IMR-90 (cell line): ENCODE data around the gene ASTN2.

ENCODE experiments used
- BHLHE40 ChIP-seq: fragments of 150-350 bp; IDR thresholded peaks from 2 replicates; pipeline ENCODE4 v1.6.1; 2016; ENCODE audit warnings: mild to moderate bottlenecking, low read depth, low read length
- CEBPB ChIP-seq: IDR thresholded peaks from 2 replicates; pipeline ENCODE4 v1.6.1; 2012; ENCODE audit warnings: low read depth, low read length, improper control_type of control experiment
- CHD1 ChIP-seq: IDR thresholded peaks from 2 replicates; pipeline ENCODE4 v1.6.1; 2012; ENCODE audit warnings: low read depth, low read length, improper control_type of control experiment
- MAFK ChIP-seq: IDR thresholded peaks from 2 replicates; pipeline ENCODE4 v1.6.1; 2012; ENCODE audit warnings: low read depth, low read length, improper control_type of control experiment
- MAZ ChIP-seq: IDR thresholded peaks from 2 replicates; pipeline ENCODE4 v1.6.1; 2012; ENCODE audit warnings: low read depth, mild to moderate bottlenecking, low read length, improper control_type of control experiment, moderate library complexity, borderline replicate concordance
- MXI1 ChIP-seq: IDR thresholded peaks from 2 replicates; pipeline ENCODE4 v1.6.1; 2012; ENCODE audit warnings: low read depth, mild to moderate bottlenecking, low read length, moderate library complexity, borderline replicate concordance
- NFE2L2 ChIP-seq: fragments of 150-350 bp; IDR thresholded peaks from 2 replicates; pipeline ENCODE4 v1.6.1; 2016; ENCODE audit warnings: low read depth, mild to moderate bottlenecking, low read length
- POLR2A ChIP-seq: IDR thresholded peaks from 2 replicates; pipeline ENCODE4 v1.6.1; 2012; ENCODE audit warnings: mild to moderate bottlenecking, low read depth, low read length
- RAD21 ChIP-seq: IDR thresholded peaks from 2 replicates; pipeline ENCODE4 v1.6.1; 2012; ENCODE audit warnings: low read length, improper control_type of control experiment
- RCOR1 ChIP-seq: IDR thresholded peaks from 2 replicates; pipeline ENCODE4 v1.6.1; 2012; ENCODE audit warnings: mild to moderate bottlenecking, low read length, improper control_type of control experiment; ENCODE audit not compliant: insufficient replicate concordance
- SMC3 ChIP-seq: fragments of 150-350 bp; IDR thresholded peaks from 2 replicates; pipeline ENCODE4 v1.6.1; 2016; ENCODE audit warnings: low read depth, mild to moderate bottlenecking, antibody characterized with exemption, low read length, moderate library complexity
- TF ChIP-seq, protein P1 (sequence below): conservative IDR thresholded peaks from 2 replicates; pipeline ENCODE4 v1.5.1; 2012; ENCODE audit warnings: mild to moderate bottlenecking, low read depth, low read length, improper control_type of control experiment
- TF ChIP-seq, protein P2 (sequence below): fragments of 150-350 bp; IDR thresholded peaks from 2 replicates; pipeline ENCODE4 v1.6.1; 2017; ENCODE audit warnings: mild to moderate bottlenecking, antibody characterized with exemption, low read length, low read depth

DNA sequence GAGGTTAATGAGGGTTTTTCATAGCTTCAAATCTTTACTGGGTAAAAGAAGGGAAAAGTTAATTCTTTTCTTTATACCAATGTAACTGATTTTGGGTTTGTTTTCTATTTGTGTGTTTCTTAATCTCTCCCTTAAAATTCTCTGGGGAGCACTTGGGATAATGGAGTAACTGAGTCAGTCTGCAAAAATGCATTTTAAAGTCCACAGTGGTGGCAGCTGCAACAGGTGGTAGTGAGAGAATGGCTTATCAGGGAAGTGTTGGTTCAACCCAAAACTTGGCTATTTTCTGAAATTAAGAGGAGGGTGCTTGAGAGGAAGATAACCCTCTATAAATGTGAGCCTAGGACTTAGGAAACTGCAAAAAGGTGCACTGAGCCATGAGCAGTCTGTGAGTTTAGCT, 39.9 kb upstream of the ASTN2 start:
- no peak for TF ChIP-seq MAZ
- no peak for TF ChIP-seq POLR2A
- TF ChIP-seq, protein P1, sequence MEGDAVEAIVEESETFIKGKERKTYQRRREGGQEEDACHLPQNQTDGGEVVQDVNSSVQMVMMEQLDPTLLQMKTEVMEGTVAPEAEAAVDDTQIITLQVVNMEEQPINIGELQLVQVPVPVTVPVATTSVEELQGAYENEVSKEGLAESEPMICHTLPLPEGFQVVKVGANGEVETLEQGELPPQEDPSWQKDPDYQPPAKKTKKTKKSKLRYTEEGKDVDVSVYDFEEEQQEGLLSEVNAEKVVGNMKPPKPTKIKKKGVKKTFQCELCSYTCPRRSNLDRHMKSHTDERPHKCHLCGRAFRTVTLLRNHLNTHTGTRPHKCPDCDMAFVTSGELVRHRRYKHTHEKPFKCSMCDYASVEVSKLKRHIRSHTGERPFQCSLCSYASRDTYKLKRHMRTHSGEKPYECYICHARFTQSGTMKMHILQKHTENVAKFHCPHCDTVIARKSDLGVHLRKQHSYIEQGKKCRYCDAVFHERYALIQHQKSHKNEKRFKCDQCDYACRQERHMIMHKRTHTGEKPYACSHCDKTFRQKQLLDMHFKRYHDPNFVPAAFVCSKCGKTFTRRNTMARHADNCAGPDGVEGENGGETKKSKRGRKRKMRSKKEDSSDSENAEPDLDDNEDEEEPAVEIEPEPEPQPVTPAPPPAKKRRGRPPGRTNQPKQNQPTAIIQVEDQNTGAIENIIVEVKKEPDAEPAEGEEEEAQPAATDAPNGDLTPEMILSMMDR, result no peak
- no peak for TF ChIP-seq RAD21
- no peak for TF ChIP-seq BHLHE40
- no peak for TF ChIP-seq MXI1
- no peak for TF ChIP-seq CEBPB
- TF ChIP-seq NFE2L2, result no peak
- TF ChIP-seq SMC3, result no peak
- TF ChIP-seq CHD1, result no peak
- TF ChIP-seq, protein P2, sequence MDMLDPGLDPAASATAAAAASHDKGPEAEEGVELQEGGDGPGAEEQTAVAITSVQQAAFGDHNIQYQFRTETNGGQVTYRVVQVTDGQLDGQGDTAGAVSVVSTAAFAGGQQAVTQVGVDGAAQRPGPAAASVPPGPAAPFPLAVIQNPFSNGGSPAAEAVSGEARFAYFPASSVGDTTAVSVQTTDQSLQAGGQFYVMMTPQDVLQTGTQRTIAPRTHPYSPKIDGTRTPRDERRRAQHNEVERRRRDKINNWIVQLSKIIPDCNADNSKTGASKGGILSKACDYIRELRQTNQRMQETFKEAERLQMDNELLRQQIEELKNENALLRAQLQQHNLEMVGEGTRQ, result no peak
- no peak for TF ChIP-seq MAFK
- no peak for TF ChIP-seq RCOR1
